ENCODE measurements around the gene ERC1.
"Not testable (repeated sequence)": the region's sequence is repeated elsewhere in the genome, so short reads cannot be mapped to it uniquely, and the experiment has no call there.

Gene ERC1

GRCh38 chr12:1293901-1294300 lies 302.9 kb downstream of the ERC1 start:
- no peak for DNase-seq

GRCh38 chr12:1297206-1297605 lies 306.2 kb downstream of the ERC1 start:
- DNase-seq, result no peak

DNA sequence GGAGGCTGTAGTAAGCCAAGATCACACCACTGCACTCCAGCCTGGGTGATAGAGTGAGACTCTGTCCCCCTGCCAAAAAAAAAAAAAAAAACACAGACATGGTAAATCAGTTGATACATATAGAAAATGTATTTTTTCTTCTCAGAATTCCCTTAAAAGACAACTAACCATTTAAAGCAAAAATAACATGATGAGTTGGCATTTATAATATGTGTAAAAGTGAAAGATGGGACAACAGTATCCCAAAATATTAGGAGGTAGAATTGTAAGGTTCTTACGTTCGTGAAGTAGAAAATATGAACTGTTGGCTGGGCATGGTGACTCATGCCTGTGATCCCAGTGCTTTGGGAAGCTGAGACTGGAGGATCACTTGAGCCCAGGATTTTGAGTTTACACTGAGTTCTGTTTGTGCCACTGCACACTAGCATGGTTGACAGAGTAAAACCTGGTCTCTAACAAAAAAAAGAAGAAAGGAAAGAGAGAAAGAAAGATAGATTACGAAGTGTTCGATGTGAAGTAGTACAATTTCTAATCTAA lies 306.7 kb downstream of the ERC1 start:
- no peak for DNase-seq

DNA sequence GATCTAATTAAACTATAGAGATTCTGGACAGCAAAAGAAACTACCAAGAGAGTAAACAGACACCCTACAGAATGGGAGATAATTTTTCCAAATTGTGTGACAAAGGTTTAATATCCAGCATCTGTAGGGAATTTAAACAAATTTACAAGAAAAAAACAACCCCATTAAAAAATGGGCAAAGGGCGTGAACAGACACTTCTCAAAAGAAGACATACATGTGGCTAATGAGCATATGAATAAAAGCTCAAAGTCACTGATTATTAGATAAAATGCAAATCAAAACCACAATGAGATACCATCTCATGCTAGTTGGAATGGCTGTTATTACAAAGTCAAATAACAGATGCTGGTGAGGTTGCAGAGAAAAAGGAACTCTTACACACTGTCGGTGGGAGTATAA lies 309.4 kb downstream of the ERC1 start:
- DNase-seq, result no peak

DNA sequence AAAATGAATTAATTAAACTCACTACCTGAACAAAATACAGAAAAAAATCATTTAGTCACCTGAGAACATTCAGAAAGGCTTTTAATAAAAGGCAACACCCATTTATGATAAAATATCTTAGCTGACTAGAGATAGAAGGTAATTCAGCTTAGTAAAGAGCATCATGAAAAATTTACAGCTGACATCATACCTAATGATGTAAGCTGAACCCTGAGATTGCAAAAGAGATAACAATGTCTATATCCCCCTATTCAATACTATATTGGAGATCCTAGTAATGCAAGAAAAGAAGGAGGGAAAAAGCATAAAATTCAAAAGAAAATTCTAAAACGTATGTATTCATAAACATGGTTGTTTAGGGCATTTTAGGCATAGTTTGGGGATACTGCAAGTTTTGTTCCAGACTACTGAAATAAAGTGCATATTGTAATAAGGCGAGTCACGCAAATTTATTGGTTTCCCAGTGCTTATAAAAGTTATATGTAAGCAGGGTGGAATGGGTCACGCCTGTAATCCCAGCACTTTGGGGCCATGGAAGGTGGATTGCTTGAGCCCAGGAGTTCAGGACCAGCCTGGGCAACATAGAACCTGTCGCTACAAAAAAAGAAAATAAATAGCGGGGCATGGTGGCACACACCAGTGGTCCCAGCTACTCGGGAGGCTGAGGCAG lies 311.3 kb downstream of the ERC1 start:
- DNase-seq, result no peak

DNA sequence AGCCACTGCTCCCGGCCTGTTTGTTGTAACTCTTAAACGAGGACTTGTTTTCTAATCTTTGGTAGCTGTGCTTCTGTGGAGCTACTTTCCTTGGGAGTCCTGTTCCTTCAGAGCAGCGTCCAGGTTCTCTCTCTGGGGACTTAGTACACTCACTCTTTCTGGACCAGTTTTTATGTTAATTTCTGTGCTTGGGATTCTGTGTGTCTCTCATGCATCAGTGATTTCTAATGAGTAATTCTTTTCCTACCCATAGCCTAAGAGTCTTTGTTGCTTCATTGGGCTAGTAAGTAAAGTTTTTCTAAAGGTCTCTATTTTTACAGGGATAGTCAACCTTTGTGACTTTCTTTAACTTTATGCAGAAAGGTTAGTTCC lies 314.0 kb downstream of the ERC1 start:
- no peak for DNase-seq

GRCh38 chr12:1305791-1306500 lies 314.9 kb downstream of the ERC1 start:
- no peak for DNase-seq

DNA sequence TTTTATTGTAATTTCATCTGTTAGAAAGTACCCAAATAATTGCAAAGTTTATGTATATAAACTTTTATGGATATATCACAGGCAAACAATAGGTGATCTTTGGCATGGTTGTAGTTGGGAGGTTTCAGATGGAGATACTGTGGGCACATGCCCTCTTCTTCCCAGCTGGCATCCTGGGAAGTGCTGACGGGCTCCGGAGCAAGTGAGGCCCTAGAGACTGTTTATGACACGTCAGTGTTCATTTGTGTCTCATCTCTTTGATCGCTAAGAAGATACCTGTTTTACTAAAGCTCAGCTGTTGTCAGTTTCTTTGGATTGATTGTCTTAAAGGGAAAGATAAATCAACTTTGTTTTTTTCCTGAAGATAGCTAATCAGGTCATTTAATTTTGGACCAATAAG lies 315.8 kb downstream of the ERC1 start:
- no peak for DNase-seq

- no peak for DNase-seq
Measured at GRCh38 chr12:1307796-1308195, 316.8 kb downstream of the ERC1 start.

- DNase-seq, result no peak
Measured at GRCh38 chr12:1309613-1310012, 318.6 kb downstream of the ERC1 start.

DNA sequence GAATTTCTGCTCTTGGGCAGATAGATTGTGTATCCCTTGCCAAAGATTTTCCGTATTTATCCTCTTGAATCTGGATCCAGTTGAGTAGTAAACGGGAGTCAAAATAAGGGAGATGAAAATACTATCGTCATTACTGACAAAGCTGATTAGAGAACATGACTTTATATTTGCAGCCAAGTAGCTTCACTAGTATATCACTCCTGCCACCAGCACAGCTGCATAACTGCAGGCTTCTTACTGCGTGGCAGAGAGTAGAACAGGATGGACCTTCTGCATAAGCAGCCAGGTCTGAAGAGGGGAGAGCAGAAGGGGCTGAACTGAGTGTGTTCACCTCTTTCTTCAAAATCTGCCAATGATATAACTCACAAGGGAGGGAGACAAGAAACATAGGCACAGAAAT lies 319.6 kb downstream of the ERC1 start:
- DNase-seq, result no peak

DNA sequence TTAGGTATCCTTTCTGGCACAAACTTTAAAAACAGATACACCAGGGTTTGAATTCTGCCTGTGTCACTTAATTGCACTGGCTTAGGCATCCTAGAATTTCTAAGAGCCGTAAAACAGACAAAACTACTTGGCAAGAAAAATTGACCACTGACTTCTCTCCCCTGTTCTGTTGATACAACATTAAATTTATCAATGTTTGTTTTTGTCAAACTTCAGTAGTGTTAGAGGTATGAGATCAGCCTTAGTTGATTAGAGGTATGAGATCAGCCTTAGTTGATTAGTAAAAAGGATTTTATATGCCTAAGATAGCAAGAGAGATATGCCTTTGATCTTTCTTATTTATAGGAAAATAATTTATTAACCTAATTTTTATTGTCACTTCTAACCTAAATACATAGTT lies 320.1 kb downstream of the ERC1 start:
- DNase-seq, result no peak

DNA sequence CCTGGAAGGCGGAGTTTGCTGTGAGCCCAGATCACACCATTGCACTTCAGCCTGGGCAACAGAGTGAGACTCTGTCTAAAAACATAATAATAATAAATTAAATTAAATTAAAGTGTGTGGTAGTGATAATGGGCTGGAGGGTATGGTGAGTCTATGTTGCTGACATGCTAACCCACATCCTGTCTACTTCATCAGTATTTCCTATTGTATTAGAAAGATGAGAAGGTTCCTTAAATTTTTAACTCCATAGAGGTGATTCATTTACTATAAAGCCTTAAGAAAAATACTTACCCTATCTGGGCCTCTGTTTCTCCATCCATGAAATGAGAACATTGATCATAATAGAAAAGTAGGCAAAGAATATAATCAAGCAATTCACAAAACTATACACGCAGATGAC lies 322.9 kb downstream of the ERC1 start:
- no peak for DNase-seq

- DNase-seq, result no peak
Measured at GRCh38 chr12:1314523-1314922, 323.5 kb downstream of the ERC1 start.

- not testable (repeated sequence) for DNase-seq
Measured at GRCh38 chr12:1316991-1317390, 326.0 kb downstream of the ERC1 start.

- peak; percentile 93 for DNase-seq
Measured at GRCh38 chr12:1318327-1319031, 327.5 kb downstream of the ERC1 start.

DNA sequence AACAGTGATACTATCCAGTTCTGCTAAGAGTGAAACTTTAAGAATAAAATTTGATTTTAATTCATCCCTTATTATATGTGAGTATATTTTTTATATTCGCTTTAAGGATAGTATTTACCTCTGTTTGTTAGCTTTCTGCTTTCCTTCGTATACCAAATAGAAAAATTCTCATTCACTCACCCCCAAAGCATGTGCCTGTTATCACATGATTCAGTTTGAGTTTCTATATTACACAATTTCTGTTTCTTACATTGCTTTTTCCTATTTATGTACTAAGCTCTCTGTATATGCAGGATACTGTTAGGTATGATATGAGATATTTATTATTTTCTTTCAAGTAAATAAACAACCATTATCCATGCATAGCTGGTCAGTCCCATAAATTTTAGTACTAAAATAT lies 328.2 kb downstream of the ERC1 start:
- DNase-seq, result no peak

DNA sequence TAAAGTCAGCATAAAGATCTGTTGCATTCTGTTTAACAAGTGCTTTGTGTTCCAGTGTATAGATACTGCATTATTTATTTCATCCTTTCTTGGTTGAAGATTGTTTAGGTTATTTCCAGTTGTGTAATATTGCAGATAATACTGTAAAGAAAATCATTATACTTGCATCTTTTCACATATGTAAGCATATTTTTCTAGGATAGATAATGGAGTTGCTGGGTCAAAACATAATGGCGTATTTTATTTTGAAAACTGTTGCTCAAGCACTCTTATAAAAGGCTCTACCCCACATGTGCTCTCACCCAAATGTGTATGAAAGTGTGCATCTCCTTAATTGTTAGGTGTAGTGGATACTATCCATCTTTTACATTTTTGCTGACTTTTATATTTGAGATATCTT lies 329.0 kb downstream of the ERC1 start:
- DNase-seq, result no peak

GRCh38 chr12:1322821-1323220 lies 331.8 kb downstream of the ERC1 start:
- no peak for DNase-seq

- no peak for DNase-seq
Measured at GRCh38 chr12:1324099-1324498, 333.1 kb downstream of the ERC1 start.

DNA sequence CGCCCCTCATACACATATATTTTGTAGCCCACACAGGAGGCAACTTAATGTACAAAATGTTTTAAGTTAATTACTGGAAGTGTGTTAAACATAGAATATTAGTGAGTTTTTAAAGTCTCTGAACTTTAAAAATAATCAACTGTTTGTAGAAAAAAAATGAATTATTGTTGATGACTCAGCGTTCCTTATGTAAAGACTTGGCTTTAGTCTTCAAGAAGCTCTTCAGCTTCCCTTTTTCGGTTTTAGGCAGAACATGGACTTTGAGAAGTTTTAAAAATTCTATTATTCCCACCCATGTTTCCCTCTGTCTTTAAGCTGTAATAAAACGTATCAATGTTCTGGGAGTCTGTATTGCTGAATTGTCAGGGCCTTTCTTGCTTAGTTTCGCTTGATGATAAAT lies 333.9 kb downstream of the ERC1 start:
- DNase-seq, result no peak

DNA sequence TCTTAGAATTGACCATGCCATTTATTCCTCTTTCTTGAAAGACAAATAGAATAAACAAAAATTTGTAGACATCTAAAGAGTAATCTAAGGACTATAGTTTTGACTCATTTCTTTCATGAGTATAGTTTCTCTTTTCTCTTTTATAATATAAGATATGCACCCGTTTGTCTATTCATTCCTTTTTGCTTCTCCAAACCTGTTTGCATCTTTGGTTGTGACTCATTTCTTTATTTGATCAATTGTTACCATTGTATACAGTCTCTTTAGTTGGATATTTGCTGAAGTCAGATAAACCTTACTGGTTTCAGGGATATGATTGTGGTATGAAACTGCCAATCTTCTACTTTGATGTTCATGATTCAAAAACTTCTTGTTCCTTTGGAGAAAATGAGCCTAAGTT lies 334.6 kb downstream of the ERC1 start:
- no peak for DNase-seq

GRCh38 chr12:1326258-1326657 lies 335.2 kb downstream of the ERC1 start:
- DNase-seq, result no peak

DNA sequence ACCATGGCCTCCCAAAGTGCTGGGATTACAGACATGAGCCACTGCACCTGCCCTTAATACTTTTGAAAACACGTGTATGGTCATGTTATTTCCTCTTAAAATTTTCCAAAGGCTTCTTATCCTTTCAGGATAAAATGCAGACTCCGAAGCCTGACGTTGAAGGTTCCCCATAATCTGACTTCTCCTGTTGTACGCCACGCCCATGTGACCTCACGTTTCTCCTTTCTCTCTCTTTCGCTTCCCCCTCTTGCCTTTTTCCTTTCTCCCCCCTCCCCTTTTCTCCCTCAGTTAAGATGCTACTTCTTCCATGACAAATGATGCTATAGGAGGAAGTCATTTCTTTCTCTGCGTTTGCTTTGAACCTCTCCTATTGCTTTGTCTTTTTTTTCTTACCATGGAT lies 337.4 kb downstream of the ERC1 start:
- no peak for DNase-seq
